Measurements from ENCODE around the gene AP1M1. TPM values are rescaled to one million over a fixed set of nuclear protein-coding genes. Genes with fewer than 3 reads are reported as not detected.

The AP1M1 gene
- total and polyA plus RNA-seq, 2 experiments from 2014 or later = 114 to 158 TPM

DNA sequence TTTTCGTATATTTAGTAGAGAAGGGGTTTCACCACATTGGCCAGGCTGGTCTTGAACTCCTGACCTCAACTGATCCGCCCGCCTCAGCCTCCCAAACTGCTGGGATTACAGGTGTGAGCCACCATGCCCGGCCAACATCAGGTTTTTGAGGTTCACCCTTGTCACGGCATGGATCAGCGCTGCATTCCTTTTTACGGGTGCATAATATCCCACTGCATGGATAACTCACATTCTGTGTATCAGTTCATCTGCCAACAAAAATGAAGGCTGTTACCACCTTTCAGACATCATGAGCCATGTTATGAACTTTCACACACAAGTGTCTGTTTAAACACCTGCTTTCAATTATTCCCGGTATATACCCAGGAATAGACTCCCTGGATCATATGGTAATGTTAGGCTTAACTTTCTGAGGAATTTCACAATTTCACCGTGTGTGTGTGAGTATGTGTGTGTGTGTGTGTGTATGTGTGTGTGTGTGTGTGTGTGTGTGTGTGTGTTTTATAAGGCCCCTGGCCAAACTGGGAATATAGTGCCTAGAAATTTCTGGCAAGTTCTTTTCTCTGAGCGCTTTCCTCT lies 52.2 kb downstream of the AP1M1 start:
- Histone ChIP-seq H3K4me1 (ENCODE audit: low read depth) (no peaks in the 10 kb centered on the region), H3K4me3 (no peak overlapping the region), H3K36me3 (no peaks in the 10 kb centered on the region), H3K9me3 (ENCODE audit: low read depth) (no peaks in the 10 kb centered on the region), H3K27me3 (no peaks in the 10 kb centered on the region), H3K27ac (no peak overlapping the region)
- DNase-seq (ENCODE audit: low read depth in 1 of 2, low spot score in 1 of 2) = peak in 1 of 2 donors; percentile 27
- TF ChIP-seq, protein P1, sequence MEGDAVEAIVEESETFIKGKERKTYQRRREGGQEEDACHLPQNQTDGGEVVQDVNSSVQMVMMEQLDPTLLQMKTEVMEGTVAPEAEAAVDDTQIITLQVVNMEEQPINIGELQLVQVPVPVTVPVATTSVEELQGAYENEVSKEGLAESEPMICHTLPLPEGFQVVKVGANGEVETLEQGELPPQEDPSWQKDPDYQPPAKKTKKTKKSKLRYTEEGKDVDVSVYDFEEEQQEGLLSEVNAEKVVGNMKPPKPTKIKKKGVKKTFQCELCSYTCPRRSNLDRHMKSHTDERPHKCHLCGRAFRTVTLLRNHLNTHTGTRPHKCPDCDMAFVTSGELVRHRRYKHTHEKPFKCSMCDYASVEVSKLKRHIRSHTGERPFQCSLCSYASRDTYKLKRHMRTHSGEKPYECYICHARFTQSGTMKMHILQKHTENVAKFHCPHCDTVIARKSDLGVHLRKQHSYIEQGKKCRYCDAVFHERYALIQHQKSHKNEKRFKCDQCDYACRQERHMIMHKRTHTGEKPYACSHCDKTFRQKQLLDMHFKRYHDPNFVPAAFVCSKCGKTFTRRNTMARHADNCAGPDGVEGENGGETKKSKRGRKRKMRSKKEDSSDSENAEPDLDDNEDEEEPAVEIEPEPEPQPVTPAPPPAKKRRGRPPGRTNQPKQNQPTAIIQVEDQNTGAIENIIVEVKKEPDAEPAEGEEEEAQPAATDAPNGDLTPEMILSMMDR (IDR thresholded peaks at IDR 0.05; ENCODE audit: low read depth, low read length) = no peak

DNA sequence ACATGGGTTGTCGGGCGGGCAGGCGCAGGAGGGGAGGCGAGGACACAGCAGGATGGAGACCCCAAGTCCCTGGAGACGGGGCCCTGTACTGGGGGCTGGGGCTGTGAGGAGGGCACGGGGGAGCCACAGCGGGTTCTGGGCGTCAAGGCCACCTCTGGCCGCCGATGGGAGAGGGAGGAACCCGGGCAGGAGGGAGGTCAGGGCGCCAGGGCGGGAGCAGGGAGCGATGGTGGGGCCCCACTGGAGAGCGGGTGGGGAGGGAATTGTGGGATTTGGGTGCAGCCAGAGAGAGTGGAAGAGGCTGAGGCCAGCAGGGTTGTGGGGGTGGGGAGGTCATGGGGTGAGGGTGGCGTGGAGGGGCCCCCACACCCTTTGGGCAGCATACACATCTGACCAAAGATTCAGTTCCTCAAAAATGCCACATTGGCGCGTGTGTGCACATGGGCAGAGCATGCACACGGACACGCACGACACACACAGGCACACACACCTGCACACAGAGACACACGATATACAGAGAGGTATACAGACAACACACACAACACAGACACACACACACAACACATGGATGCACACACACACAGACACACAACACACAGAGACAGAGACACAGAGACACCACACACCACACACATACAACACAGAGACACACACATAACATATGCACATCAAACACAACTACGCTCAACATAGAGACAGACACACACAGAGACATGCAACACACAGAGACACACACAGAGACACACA lies 54.9 kb downstream of the AP1M1 start:
- Histone ChIP-seq H3K27ac (no peak overlapping the region), H3K4me3 (no peak overlapping the region), H3K36me3 (no peaks in the 10 kb centered on the region), H3K4me1 (ENCODE audit: low read depth) (no peaks in the 10 kb centered on the region), H3K9me3 (ENCODE audit: low read depth) (no peaks in the 10 kb centered on the region), H3K27me3 (no peaks in the 10 kb centered on the region)
- DNase-seq (ENCODE audit: low read depth in 1 of 2, low spot score in 1 of 2) = no peak
- TF ChIP-seq, protein P1 (IDR thresholded peaks at IDR 0.05; ENCODE audit: low read depth, low read length) = no peak

GRCh38 chr19:16254851-16255408 lies 57.2 kb downstream of the AP1M1 start:
- TF ChIP-seq, protein P1 (IDR thresholded peaks at IDR 0.05; ENCODE audit: low read depth, low read length) = no peak
- Histone ChIP-seq H3K4me1 (ENCODE audit: low read depth) (peaks cover 4% of the 10 kb centered on the region), H3K36me3 (no peaks in the 10 kb centered on the region), H3K9me3 (ENCODE audit: low read depth) (no peaks in the 10 kb centered on the region), H3K27me3 (no peaks in the 10 kb centered on the region), H3K27ac (no peak overlapping the region), H3K4me3 (no peak overlapping the region)
- no peak for DNase-seq (ENCODE audit: low read depth in 1 of 2, low spot score in 1 of 2)

GRCh38 chr19:16257509-16258002 lies 59.8 kb downstream of the AP1M1 start:
- DNase-seq (ENCODE audit: low read depth in 1 of 2, low spot score in 1 of 2) = no peak

DNA sequence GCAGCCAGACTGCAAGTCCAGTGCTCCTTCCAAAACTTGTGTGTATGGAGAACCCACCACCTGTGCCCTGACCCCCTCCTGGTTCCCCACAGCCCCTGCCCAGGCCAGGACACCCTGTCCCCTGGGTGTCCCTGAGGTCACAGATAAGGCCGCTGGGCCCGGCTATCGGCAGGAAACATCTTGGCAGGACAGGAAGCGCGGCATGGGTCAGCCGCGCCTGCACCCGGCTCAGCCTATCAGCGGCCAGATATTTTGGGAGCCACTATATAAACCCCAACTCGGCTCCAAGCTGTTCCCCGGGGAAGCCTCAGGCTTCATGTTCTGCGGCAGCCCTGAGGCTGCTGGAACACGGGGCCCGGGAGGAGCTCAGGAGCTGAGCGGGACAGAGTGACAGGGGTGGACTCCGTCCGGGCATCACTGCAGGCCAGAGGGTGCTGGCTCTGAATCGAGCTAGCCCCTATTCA lies 60.8 kb downstream of the AP1M1 start:
- no peaks in the 10 kb centered on the region for H3K27me3 ChIP-seq
- no peak overlapping the region for H3K27ac ChIP-seq
- DNase-seq (ENCODE audit: low read depth in 1 of 2, low spot score in 1 of 2) = peak in 1 of 2 donors; percentile 43

More at GRCh38 chr19:16257509-16258002, 59.8 kb downstream of the AP1M1 start:
- no peaks in the 10 kb centered on the region for H3K27me3 ChIP-seq
- TF ChIP-seq, protein P1 (IDR thresholded peaks at IDR 0.05; ENCODE audit: low read depth, low read length) = no peak
- H3K9me3 ChIP-seq (ENCODE audit: low read depth) = no peaks in the 10 kb centered on the region
- no peaks in the 10 kb centered on the region for H3K36me3 ChIP-seq
- H3K4me1 ChIP-seq (ENCODE audit: low read depth) = peaks cover 11% of the 10 kb centered on the region
- H3K27ac ChIP-seq = no peak overlapping the region
- no peak overlapping the region for H3K4me3 ChIP-seq

More for the DNA sequence above, 60.8 kb downstream of the AP1M1 start:
- peaks cover 20% of the 10 kb centered on the region for H3K4me1 ChIP-seq (ENCODE audit: low read depth)
- TF ChIP-seq, protein P1 (IDR thresholded peaks at IDR 0.05; ENCODE audit: low read depth, low read length) = no peak
- H3K4me3 ChIP-seq = no peak overlapping the region
- H3K36me3 ChIP-seq = no peaks in the 10 kb centered on the region
- no peaks in the 10 kb centered on the region for H3K9me3 ChIP-seq (ENCODE audit: low read depth)

Data from cardiac muscle cell (in vitro differentiated cells and primary cell).